Heart left ventricle (tissue), 13 donors: ENCODE measurements around the gene GABRG2.

Experiments
- CTCF ChIP-seq, 12 donors: fragments of 200-600 bp; sonication (generic) in 4 of 12; IDR thresholded peaks; one replicate each; pipeline versions ENCODE4 v1.5.0 to v1.8.0; 2018 to 2022; ENCODE audit warnings: antibody characterized with exemption in 12 of 12, mild to moderate bottlenecking in 5 of 12
- POLR2A ChIP-seq, 2 donors: fragments of 450-650 bp; IDR thresholded peaks; one replicate each; pipeline ENCODE4 v1.6.1; 2017; ENCODE audit warnings: antibody characterized with exemption in 2 of 2, mild to moderate bottlenecking in 2 of 2, moderate library complexity in 2 of 2
- donor health status: ischemic (EF 13 %, LVEDD 7.1; RV severe dilation, severe dysfunction).
- donor health status: DM: no; HTN: yes; CAD: no.
- donor health status: DM: no; HTN: no; CAD: no.
- donor health status: ischemic (EF 25% LVEDD 6.9; RV normal size, moderate dysfunction).
- donor health status: ischemic (EF 25% LVEDD 5.7; RV mildly dilated, moderate dysfunction).
- donor health status: ischemic (EF 35%, LVEDD 5.7; RV mildly dilated, moderate dysfunction).
- donor health status: nonischemic (EF 11% LVEDD 7.7; RV severe dilation, severe dysfunction).
- donor health status: DM: yes; HTN: yes; CAD: no.
- donor health status: PGD.
- donor health status: ischemic (EF 29% LVEDD 5.4; RV normal size, mild dysfunction).
- donor health status: nonischemic (EF 23%, LVEDD 6.1; RV moderate dilation, normal function).

GRCh38 chr5:162187371-162187770, 119.8 kb downstream of the GABRG2 start:
- TF ChIP-seq CTCF (IDR thresholded peaks at IDR 0.05), result no peak
- TF ChIP-seq POLR2A (IDR thresholded peaks at IDR 0.05), result no peak
